KMS-11 (cell line): Measurements from ENCODE around the gene KCNJ11.
A peak's percentile ranks its signal among the peaks of the same experiment; 100 is the strongest.

Experiments
- H2AFZ ChIP-seq: fragments of 200-600 bp; sonication (generic); 2 replicates; pipeline ENCODE4 v1.6.1; 2016; ENCODE audit warnings: antibody characterized with exemption, mixed run types, low read depth
- H3K27ac ChIP-seq: fragments of 200-600 bp; sonication (generic); 2 replicates; pipeline ENCODE4 v1.6.1; 2016; ENCODE audit warnings: mild to moderate bottlenecking, mixed run types
- H3K27me3 ChIP-seq: fragments of 200-600 bp; sonication (generic); 2 replicates; pipeline ENCODE4 v1.6.1; 2017; ENCODE audit warnings: mild to moderate bottlenecking, low read depth, mixed run types, moderate library complexity; ENCODE audit not compliant: insufficient read depth
- H3K36me3 ChIP-seq: fragments of 200-600 bp; sonication (generic); 2 replicates; pipeline ENCODE4 v1.6.1; 2017; ENCODE audit warnings: mild to moderate bottlenecking, mixed run types; ENCODE audit not compliant: insufficient read depth
- H3K4me1 ChIP-seq: fragments of 200-600 bp; sonication (generic); 2 replicates; pipeline ENCODE4 v1.6.1; 2016; ENCODE audit warnings: mild to moderate bottlenecking, low read depth, mixed run types; ENCODE audit not compliant: poor library complexity, severe bottlenecking
- H3K4me2 ChIP-seq: fragments of 200-600 bp; sonication (generic); 2 replicates; pipeline ENCODE4 v1.7.0; 2016; ENCODE audit warnings: mild to moderate bottlenecking, mixed run types
- H3K4me3 ChIP-seq: fragments of 200-600 bp; sonication (generic); IDR thresholded peaks from 2 replicates; pipeline ENCODE4 v1.6.1; 2017; ENCODE audit warnings: low read depth, low read length, mixed read lengths; ENCODE audit not compliant: insufficient read depth
- H3K79me2 ChIP-seq: fragments of 200-600 bp; sonication (generic); 2 replicates; pipeline ENCODE4 v1.6.1; 2016; ENCODE audit warnings: low read depth, mixed run types; ENCODE audit not compliant: insufficient read depth
- H3K9ac ChIP-seq: fragments of 200-600 bp; sonication (generic); 2 replicates; pipeline ENCODE4 v1.6.1; 2016; ENCODE audit warnings: mild to moderate bottlenecking, mixed run types
- H4K20me1 ChIP-seq: fragments of 200-600 bp; sonication (generic); 2 replicates; pipeline ENCODE4 v1.6.1; 2016; ENCODE audit warnings: mild to moderate bottlenecking, mixed run types; ENCODE audit not compliant: insufficient read depth
- TF ChIP-seq, protein P1 (sequence below): fragments of 200-600 bp; sonication (generic); conservative IDR thresholded peaks from 2 replicates; pipeline ENCODE4 v1.6.1; 2017; ENCODE audit warnings: low read depth, mild to moderate bottlenecking, antibody characterized with exemption, low read length, moderate library complexity, mixed read lengths

KCNJ11 gene

GRCh38 chr11:17393472-17393871 is 5.0 kb upstream of the KCNJ11 start:
- Histone ChIP-seq H3K9ac (no peak overlapping the region), H3K36me3 (no peaks in the 10 kb centered on the region)
- TF ChIP-seq, protein P1, sequence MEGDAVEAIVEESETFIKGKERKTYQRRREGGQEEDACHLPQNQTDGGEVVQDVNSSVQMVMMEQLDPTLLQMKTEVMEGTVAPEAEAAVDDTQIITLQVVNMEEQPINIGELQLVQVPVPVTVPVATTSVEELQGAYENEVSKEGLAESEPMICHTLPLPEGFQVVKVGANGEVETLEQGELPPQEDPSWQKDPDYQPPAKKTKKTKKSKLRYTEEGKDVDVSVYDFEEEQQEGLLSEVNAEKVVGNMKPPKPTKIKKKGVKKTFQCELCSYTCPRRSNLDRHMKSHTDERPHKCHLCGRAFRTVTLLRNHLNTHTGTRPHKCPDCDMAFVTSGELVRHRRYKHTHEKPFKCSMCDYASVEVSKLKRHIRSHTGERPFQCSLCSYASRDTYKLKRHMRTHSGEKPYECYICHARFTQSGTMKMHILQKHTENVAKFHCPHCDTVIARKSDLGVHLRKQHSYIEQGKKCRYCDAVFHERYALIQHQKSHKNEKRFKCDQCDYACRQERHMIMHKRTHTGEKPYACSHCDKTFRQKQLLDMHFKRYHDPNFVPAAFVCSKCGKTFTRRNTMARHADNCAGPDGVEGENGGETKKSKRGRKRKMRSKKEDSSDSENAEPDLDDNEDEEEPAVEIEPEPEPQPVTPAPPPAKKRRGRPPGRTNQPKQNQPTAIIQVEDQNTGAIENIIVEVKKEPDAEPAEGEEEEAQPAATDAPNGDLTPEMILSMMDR: no peak

GRCh38 chr11:17392872-17393271 is 4.4 kb upstream of the KCNJ11 start:
- TF ChIP-seq, protein P1: no peak
- H3K4me3 ChIP-seq: no peak overlapping the region
- H3K27ac ChIP-seq: no peak overlapping the region
- H4K20me1 ChIP-seq: no peaks in the 10 kb centered on the region
- H3K79me2 ChIP-seq: no peaks in the 10 kb centered on the region
- H2AFZ ChIP-seq: no peak overlapping the region
- H3K36me3 ChIP-seq: no peaks in the 10 kb centered on the region
- H3K4me2 ChIP-seq: no peak overlapping the region
- no peak overlapping the region for H3K9ac ChIP-seq
- H3K4me1 ChIP-seq: peaks cover 7% of the 10 kb centered on the region
- H3K27me3 ChIP-seq: no peaks in the 10 kb centered on the region

More at GRCh38 chr11:17393472-17393871, 5.0 kb upstream of the KCNJ11 start:
- no peaks in the 10 kb centered on the region for H3K27me3 ChIP-seq
- H3K4me1 ChIP-seq: peaks cover 7% of the 10 kb centered on the region
- H4K20me1 ChIP-seq: no peaks in the 10 kb centered on the region
- no peak overlapping the region for H3K4me2 ChIP-seq
- no peak overlapping the region for H3K4me3 ChIP-seq
- no peaks in the 10 kb centered on the region for H3K79me2 ChIP-seq
- no peak overlapping the region for H3K27ac ChIP-seq
- no peak overlapping the region for H2AFZ ChIP-seq

GRCh38 chr11:17391493-17392355 is 3.3 kb upstream of the KCNJ11 start:
- no peak overlapping the region for H3K27ac ChIP-seq
- H3K9ac ChIP-seq: no peak overlapping the region
- H3K79me2 ChIP-seq: no peaks in the 10 kb centered on the region
- H4K20me1 ChIP-seq: no peaks in the 10 kb centered on the region
- no peak overlapping the region for H3K4me2 ChIP-seq
- H3K36me3 ChIP-seq: no peaks in the 10 kb centered on the region
- TF ChIP-seq, protein P1: no peak
- no peak overlapping the region for H2AFZ ChIP-seq
- H3K4me3 ChIP-seq: no peak overlapping the region
- H3K4me1 ChIP-seq: peaks cover 7% of the 10 kb centered on the region
- H3K27me3 ChIP-seq: no peaks in the 10 kb centered on the region

DNA sequence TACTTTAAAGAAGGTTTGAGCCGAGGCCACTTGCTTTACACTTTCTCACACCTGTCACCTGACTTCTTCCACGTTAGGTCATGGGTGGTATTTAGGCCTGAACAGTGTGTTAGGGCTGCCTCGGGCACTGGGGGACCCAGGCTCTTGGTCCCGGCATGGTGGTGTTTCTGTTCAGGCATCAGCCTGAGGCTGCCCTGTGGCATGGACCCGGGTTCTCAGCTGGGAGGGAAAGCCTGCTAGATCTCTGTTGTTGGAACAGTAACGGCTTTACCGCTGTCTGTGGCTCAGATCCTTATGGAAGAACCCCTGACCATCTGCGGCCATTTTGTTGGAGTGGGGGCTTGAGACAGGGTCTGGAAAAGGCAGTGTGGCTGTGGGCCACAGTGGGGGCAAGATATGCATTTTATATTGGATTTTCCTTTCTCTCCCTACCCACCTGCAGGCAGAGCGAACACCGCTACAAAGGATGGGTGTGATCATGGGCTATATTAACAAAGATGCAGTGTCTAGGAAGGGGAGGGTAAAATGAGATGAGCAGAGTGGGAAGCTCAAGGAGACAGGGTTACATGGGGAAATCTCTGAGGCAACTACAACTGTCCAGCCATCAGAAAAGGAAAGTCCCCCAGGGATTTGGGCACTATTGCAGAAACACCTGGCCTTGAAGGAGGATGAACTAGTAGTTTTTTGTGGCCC is 1.6 kb upstream of the KCNJ11 start:
- no peaks in the 10 kb centered on the region for H3K36me3 ChIP-seq
- H3K4me1 ChIP-seq: peaks cover 14% of the 10 kb centered on the region
- H3K79me2 ChIP-seq: no peaks in the 10 kb centered on the region
- TF ChIP-seq, protein P1: no peak
- H3K27me3 ChIP-seq: no peaks in the 10 kb centered on the region
- peak overlapping the region; percentile 69 for H3K4me2 ChIP-seq
- H3K9ac ChIP-seq: peak overlapping the region; percentile 58; the same call in 1 of the 2 replicates
- no peak overlapping the region for H3K4me3 ChIP-seq
- peak overlapping the region; percentile 88 for H2AFZ ChIP-seq
- no peaks in the 10 kb centered on the region for H4K20me1 ChIP-seq
- no peak overlapping the region; the same call in 1 of the 2 replicates for H3K27ac ChIP-seq
